Measurements from ENCODE around the gene POC5. TPM values are rescaled to one million over a fixed set of nuclear protein-coding genes. Genes with fewer than 3 reads are reported as not detected.

The POC5 gene
- total and polyA plus RNA-seq, 2 of the 4 experiments (the other 2 are of a cell fraction): 6.6 to 12.9 TPM

- DNase-seq: no peak
- Histone ChIP-seq H3K4ac (ENCODE audit: low read depth, low read length) (no peak overlapping the region), H3K9ac (ENCODE audit: low read depth, low read length) (no peak overlapping the region), H2BK15ac (ENCODE audit: low read depth, low read length) (no peak overlapping the region), H3K56ac (ENCODE audit: extremely low read depth, insufficient read depth, low read length) (no peak overlapping the region), H2BK20ac (ENCODE audit: low read depth, low read length) (no peak overlapping the region), H3K23ac (ENCODE audit: low read depth, low read length) (no peak overlapping the region), H2BK5ac (ENCODE audit: low read depth, low read length, poor library complexity, severe bottlenecking) (no peak overlapping the region), H4K8ac (ENCODE audit: low read depth in 2 of 2, low read length in 2 of 2) (no peak overlapping the region), H2AFZ (replicated peaks; ENCODE audit: low read length, poor library complexity) (no peak overlapping the region), H4K5ac (ENCODE audit: low read depth, low read length) (no peak overlapping the region), H3K14ac (replicated peaks; ENCODE audit: low read depth, low read length) (no peak overlapping the region), H2AK5ac (ENCODE audit: low read depth, low read length) (no peak overlapping the region), H4K20me1 (ENCODE audit: insufficient read depth, low read length) (no peaks in the 10 kb centered on the region), H3K36me3 (ENCODE audit: control insufficient read depth, insufficient read depth, low read length) (peaks cover 10% of the 10 kb centered on the region), H3K4me3 (ENCODE audit: insufficient read depth, low read depth, low read length) (no peak overlapping the region), H3K9me3 (ENCODE audit: control insufficient read depth, insufficient read depth, low read length) (no peaks in the 10 kb centered on the region), H3K27me3 (ENCODE audit: control insufficient read depth, insufficient read depth, low read length) (no peaks in the 10 kb centered on the region), H2AK9ac (replicated peaks; ENCODE audit: low read depth, low read length, poor library complexity) (no peak overlapping the region), H4K91ac (ENCODE audit: insufficient read depth, low read depth, low read length) (no peak overlapping the region), H3K4me1 (ENCODE audit: control insufficient read depth, insufficient read depth, low read length) (no peaks in the 10 kb centered on the region), H3K4me2 (ENCODE audit: low read depth, low read length) (no peak overlapping the region), H3K27ac (ENCODE audit: insufficient read depth, low read length) (no peak overlapping the region), H3K79me1 (ENCODE audit: low read depth in 1 of 2, low read length in 2 of 2) (peaks cover 19 to 44% of the 10 kb centered on the region in 2 experiments), H3K9me1 (ENCODE audit: insufficient read depth, low read length) (peaks cover 3% of the 10 kb centered on the region; the same call in 1 of the 2 replicates), H3K18ac (ENCODE audit: low read depth, low read length) (no peak overlapping the region), H2BK120ac (ENCODE audit: low read depth, low read length) (no peak overlapping the region)
- no peak for ATAC-seq (ENCODE audit: low read depth)
- dilution Hi-C loops (cut with HindIII; ENCODE audit: low sequenced_read_pairs, unreplicated experiment): no loop called here
- TF ChIP-seq ELK1 (IDR thresholded peaks at IDR 0.05; ENCODE audit: borderline replicate concordance, low read depth, low read length) (no peak), RAD21 (IDR thresholded peaks at IDR 0.05; ENCODE audit: low read length) (no peak), POLR2A (IDR thresholded peaks at IDR 0.05; ENCODE audit: low read depth, low read length) (no peak), MXI1 (IDR thresholded peaks at IDR 0.05; ENCODE audit: borderline replicate concordance, low read depth, low read length) (no peak), MAFK (IDR thresholded peaks at IDR 0.05; ENCODE audit: low read depth, low read length) (no peak), CHD1 (IDR thresholded peaks at IDR 0.05; ENCODE audit: low read depth, low read length) (no peak), FOS (IDR thresholded peaks at IDR 0.05; ENCODE audit: low read depth, low read length) (no peak), SMC3 (IDR thresholded peaks at IDR 0.05; ENCODE audit: low read depth, low read length) (no peak), USF2 (IDR thresholded peaks at IDR 0.05; ENCODE audit: low read depth, low read length) (no peak), RCOR1 (IDR thresholded peaks at IDR 0.05; ENCODE audit: insufficient replicate concordance, low read length) (no peak), RFX5 (IDR thresholded peaks at IDR 0.05; ENCODE audit: low read depth, low read length) (no peak), NFE2L2 (IDR thresholded peaks at IDR 0.05; ENCODE audit: low read depth, low read length) (no peak)
- CTCF ChIA-PET: no interaction called here
- no CpG with 5 or more reads among the region's 1 CpG for WGBS, 2 experiments (ENCODE audit: extremely low coverage in 2 of 2, insufficient read length in 1 of 2)
- intact Hi-C loops (cut with micrococcal nuclease): no loop called here
- POLR2A ChIA-PET (ENCODE audit: unreplicated experiment): no interaction called here
- BruUV-seq (replicated peaks): no TSS peak
- in situ Hi-C loops (cut with MboI; ENCODE audit: low sequenced_read_pairs): no loop called here
Measured at GRCh38 chr5:75711151-75711550, 6.1 kb downstream of the POC5 start.

Data from IMR-90 (cell line).